GM19351 (cell line): Measurements from ENCODE around the gene TANGO2.

Experiments used
- ATAC-seq: cut with Tn5 transposase; IDR thresholded peaks from one replicate; pipeline ENCODE4 v1.9.1; 2021; ENCODE audit warnings: mild to moderate bottlenecking, moderate library complexity; ENCODE audit not compliant: unreplicated experiment

Gene TANGO2

DNA sequence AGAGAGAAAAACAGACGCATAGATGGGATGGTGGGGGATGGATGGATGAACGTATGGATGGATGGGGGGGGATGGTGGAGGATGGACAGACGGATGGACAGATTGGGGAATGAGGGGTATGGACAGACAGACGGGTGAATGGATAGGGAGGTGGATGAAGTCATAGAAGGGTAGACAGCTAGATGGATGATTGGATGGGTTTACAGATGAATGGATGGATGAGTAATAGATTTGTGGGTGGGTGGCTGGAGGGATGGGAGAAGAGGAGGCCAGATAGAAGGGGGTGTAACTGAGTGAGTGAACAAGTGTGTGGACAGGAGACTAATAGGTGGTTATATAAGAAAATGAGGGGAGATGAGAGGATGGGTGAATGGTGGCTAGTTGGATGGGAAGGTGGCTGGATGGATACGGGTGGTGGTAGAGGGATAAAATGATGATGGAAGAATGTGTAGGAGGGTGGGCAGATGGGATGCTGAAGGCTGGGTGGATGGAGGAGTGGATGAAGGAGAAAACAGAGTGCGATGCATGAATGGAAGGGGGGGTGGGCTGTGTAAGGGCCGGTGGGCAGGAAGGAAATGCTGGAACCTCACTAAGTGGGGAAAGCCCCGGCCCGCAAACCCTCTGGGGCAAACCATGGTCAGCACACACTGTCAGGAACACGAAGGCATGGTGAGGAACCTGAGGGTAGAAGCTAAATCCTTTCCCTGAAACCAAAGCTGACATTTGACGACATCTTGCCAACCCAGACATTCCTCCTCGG, 25.9 kb upstream of the TANGO2 start:
- ATAC-seq, result no peak

DNA sequence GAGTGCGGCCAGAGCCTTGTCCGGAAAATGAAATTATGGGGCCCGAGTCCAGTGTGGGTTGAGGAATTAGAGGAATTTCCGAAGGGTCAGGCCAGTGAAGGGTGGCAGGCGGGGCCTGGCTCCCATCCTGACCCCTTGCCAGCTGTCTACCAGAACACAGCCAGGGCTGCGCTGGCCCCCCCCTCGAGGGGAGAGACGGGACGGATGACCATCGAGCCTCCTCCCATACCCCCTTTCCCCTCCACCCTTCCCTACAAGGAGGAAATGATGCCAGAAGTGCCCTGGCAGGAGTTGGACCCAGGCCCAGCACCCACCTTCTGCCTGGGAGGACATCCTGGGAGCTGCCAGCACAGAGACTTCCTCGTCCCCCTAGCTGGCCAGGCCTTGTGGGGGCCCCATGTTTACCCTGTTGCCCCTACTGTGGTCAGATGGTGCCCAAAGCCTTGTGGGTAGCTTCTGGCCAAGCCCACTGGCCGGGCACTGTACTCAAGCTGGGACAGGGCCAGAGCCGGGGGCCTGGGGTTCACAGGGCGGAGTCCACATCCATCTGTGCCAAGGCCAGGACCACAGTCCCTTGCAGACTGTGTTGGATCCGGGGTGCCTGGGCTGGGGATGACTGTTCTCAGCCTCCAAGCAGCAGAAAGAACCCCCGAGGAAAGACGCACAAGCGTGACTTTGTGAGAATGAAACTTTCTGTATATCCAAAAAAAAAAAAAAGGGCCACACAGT, 25.1 kb upstream of the TANGO2 start:
- ATAC-seq, result no peak

GRCh38 chr22:19996694-19997384, 24.1 kb upstream of the TANGO2 start:
- ATAC-seq, result no peak

- ATAC-seq, result no peak
Measured at GRCh38 chr22:19997561-19998231, 23.2 kb upstream of the TANGO2 start.

DNA sequence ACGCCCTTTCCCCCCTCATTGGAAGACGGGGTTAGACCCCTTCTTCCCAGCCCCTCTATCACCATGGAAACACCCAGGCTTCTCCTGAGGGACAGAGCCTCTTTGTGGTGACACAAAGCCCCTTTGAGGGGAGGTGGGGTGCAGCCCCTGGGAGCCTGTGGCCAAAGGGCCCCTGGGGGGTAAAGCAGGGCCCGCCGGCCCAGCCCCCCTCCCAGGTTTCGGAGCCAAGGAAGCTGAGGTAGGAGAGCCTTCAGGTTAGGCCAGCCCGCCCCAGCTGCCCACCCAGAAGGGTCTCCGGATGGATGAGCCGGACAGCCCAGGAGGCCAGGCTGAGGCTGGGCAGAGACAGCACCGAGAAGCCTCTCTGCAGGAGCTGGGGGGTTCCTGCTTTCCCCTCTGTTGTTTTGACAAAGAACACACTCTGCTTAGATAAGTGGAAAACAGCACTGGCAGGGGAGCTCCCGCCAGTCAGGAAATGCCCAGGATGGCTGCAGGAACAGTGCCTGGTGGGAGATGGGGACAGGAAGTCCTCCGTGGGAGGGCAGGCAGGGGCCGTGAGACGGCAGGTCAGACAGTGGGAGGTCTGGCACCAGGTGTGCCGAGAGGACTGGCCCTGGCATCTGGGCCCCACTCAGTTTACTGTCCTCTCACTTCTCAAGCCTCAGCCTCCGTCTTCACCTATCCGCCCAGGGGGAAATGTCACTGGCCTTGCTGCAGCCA, 22.5 kb upstream of the TANGO2 start:
- no peak for ATAC-seq

DNA sequence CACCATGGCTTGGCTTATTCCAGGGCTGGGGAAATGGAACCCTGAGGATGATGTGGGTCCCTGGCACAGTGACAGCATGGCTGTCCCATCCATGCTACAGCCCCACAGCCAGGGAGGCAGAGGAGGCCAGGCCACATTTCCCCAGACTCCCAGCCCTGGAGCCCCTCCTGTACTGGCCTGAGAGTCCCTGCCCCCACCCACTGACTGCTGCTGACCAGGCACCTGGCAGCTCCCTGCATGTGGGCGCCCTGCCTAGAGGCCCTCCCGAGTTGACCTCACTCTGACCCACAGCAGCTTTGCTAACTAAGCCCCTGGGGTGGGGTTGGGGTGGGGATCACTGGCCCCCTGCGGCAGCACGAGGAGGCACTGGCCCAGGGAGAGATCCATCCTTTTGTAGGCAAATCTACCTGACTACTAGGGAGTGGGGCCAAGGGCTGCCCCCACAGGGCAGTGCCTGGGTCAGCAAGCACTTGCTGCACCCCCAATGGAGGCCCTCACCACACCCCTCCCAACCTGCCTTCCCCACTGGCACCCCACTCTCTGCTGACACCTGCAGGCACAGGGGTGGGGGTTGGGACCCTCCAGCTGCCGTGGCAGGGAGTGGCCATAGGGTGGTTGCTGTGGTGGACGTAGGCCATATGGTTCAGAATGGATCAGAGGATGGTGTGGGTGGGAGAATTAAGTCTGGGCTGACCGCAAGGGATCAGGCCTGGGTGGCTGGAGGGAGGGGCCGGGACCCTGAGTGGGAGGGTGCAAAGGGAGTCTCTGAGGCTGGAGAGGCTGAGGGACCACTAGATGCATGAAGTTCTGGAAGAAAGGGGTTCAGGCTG, 21.7 kb upstream of the TANGO2 start:
- no peak for ATAC-seq

GRCh38 chr22:20000246-20001081, 20.4 kb upstream of the TANGO2 start:
- no peak for ATAC-seq

GRCh38 chr22:20001082-20001638, 19.8 kb upstream of the TANGO2 start:
- no peak for ATAC-seq

DNA sequence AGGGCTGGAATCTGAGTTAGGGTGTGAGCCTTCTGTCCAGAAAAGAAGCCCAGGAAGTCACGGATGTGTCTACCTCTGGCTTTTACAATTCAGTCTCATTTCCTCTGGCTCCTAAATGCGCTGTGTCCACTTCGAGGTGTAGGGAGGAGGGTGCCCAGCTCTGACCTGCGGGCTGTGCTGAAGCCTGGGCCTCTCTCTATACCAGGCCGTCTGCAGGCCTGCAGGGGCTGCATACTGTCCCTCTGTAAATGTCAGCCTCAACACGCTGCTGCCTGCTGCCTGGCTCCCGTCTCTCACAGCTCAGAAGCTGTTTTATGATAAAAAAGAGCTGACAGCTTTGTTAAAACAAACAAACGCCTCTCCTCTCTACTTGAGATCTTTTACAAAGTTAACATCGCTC, 18.8 kb upstream of the TANGO2 start:
- no peak for ATAC-seq

DNA sequence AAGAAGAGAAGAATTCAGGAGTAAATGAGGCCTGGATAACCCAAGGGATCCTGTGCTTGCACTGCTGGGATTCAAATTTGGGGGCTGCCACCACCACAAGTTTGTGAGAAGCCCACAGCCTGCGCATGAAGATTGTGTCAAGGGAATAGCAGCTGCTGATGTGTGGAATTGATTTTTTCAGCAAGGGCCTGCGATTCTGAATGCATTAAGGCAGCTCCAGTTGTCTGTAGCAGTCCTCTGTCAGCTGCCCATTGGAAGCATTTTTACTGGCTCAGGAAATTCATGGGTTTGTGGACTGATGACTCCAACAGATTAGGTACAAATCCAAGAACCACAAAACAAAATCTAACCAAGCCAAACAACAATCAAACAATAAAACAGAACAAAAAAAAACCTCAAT, 18.3 kb upstream of the TANGO2 start:
- no peak for ATAC-seq

DNA sequence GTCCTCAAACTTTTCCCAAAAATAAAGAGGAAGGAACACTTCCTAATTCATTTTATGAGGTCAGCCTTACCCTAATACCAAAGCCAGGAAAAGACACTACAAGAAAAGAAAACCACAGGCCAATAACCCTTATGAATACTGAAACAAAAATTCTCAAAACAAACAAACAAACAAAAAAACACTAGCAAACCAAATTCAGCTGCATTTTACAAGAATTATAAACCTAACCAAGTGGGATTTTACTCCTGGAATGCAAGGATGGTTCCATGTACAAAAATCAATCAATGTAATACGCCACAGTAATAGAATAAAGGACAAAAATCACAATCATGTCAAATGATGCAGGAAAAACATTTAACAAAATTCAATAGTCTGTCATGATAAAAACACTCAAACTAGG, 17.6 kb upstream of the TANGO2 start:
- ATAC-seq, result no peak

DNA sequence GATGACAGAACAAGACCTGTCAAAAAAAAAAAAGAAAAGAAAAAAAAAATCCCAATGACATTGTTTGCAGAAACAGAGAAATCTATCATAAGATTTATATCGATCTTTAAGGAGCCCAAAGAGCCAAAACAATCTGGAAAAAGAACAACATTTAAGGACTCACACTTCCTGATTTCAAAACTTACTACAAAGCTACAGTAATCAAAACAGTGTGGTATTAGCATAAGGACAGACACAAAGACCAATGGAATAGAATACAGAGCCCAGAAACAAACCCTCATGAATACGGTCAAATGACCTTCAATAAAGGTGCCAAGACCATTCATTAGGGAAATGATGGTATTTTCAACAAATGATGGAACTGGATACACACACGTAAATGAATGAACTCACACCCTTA, 16.4 kb upstream of the TANGO2 start:
- no peak for ATAC-seq

GRCh38 chr22:20008221-20008995, 12.5 kb upstream of the TANGO2 start:
- no peak for ATAC-seq

- no peak for ATAC-seq
Measured at GRCh38 chr22:20009018-20009491, 11.9 kb upstream of the TANGO2 start.

- ATAC-seq, result no peak
Measured at GRCh38 chr22:20009582-20010306, 11.2 kb upstream of the TANGO2 start.

- ATAC-seq, result no peak
Measured at GRCh38 chr22:20010307-20011122, 10.4 kb upstream of the TANGO2 start.
